Ecto neural progenitor cell (in vitro differentiated cells): Measurements from ENCODE around the gene TMEM53.
A peak's percentile ranks its signal among the peaks of the same experiment; 100 is the strongest.
"Not testable (repeated sequence)": the region's sequence is repeated elsewhere in the genome, so short reads cannot be mapped to it uniquely, and the experiment has no call there.

Experiments
- DNase-seq: peaks from one replicate; pipeline ENCODE4 v3.0.0-alpha.2; 2018; ENCODE audit warnings: low spot score

Gene TMEM53

GRCh38 chr1:44672961-44673674, 1.2 kb downstream of the TMEM53 start:
- no peak for DNase-seq

DNA sequence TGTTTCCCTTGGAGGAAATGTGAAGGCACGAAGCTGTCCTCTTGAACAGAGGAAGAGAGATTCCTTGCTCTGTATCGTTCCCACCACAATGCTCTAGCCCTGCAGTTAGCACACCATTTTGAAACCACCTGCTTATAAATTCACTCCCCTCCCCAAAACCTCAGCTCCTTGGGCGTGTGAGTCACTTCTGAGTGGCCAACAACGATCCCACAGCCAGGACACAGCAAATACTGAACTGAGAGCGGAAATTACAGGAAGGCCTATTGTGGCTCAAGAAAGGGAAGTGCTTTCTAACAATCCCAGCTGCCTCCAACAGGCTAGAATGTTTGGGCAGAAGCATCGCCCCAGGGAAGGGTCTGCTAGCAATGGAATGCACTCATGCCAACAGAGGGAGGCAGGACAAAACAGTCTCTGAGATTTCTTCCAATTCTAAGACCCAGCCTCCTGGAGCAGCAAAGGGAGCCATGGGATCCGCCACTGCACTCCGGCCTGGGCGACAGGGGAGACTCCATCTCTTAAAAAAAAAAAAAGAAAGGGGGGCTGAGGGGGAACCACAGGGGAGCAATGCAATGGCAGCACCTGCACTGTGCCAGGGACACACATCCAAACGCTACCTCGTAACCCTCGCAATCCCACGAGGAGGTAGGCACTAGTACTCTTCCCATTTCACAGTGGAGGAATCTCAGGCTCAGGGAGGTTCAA, 1.9 kb downstream of the TMEM53 start:
- DNase-seq = peak; percentile 65

DNA sequence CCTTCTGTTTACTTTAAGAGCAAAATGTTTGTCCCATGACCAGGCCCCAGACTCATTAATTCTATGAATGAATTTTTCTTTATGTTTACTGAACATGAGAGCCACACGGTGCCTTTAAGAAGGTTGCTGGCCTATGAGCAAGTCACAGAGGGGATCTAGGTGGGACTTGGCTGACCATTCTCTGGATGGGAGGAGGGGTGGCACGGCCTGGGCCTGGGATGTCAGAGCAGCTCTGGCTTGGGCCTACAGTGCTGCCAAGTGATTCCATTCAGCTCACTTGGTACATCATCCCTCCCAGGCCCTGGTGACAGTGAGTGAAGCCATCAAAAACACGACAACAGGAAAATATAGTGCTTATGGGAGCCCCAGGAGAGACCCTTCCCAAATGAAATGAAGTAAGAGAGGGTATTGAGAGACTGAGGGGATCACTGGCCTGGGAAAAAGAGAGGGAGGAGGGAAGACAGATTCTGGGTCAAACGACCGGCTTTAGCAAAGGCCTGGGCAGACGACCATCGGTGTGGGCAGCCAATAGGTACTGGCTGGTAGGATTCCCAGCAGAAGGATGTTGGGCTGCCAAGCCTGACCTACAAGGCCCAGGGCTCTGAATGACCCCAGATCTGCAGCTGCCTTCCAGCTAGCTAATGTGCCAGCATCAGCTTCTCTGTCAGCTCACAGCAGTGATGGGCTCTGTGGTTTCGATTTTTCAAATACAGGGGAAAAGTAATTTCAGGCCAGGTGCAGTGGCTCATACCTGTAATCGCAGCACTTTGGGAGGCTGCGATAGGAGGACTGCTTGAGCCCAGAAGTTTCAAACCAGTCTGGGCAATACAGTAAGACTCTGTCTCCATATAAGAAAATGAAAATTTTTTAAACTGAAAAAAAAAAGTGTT, 3.3 kb downstream of the TMEM53 start:
- DNase-seq = no peak

DNA sequence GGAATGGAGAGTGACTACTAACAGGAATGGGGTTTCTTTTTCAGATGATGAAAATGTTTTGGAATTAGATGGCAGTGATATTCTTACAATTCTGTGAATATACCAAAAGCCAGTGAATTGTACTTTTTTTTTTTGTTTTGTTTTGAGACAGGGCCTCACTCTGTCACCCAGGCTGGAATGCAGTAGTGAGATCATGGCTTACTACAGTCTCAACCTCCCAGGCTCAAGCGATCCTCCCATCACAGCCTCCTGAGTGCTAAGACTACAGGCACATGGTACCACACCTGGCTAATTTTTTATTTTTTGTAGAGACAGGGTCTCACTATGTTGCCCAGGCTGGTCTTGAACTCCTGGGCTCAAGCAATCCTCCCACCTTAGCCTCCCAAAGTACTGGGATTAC, 7.6 kb downstream of the TMEM53 start:
- not testable (repeated sequence) for DNase-seq

GRCh38 chr1:44664730-44665370, 9.4 kb downstream of the TMEM53 start:
- no peak for DNase-seq

DNA sequence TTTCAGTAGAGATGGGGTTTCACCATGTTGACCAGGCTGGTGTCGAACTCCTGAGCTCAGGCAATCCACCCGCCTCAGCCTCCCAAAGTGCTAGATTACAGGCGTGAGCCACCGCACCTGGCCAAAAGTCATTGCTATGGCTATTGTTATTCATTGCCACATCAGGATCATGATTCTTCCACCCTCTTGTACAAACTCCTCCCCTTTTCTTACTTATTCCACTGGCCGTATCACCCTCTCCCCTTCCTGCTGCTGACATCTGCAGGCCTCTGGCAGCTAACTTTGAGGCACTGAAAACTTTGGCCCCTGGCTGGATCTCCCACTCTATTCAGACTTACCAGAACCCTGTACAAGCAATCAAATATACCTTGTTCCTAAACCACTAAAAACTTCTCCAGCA, 10.9 kb downstream of the TMEM53 start:
- DNase-seq = no peak

DNA sequence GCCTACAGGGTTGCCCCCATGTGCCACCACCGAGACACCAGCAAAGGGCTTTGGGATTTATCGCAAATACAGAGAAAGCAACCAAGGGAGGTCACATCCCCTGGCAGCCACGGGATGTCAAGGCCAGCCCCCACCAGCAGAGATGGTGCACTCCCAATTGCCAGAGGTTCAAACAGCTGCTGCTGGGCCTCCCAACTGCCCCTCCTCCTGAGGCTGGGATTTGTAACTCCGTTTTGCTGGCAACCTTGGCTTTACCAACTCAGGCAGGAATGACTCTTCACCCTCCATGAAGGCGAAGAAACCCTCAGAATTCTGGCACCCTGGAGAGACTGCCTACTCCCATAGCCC, 11.6 kb downstream of the TMEM53 start:
- no peak for DNase-seq

GRCh38 chr1:44661781-44662682, 12.2 kb downstream of the TMEM53 start:
- no peak for DNase-seq

DNA sequence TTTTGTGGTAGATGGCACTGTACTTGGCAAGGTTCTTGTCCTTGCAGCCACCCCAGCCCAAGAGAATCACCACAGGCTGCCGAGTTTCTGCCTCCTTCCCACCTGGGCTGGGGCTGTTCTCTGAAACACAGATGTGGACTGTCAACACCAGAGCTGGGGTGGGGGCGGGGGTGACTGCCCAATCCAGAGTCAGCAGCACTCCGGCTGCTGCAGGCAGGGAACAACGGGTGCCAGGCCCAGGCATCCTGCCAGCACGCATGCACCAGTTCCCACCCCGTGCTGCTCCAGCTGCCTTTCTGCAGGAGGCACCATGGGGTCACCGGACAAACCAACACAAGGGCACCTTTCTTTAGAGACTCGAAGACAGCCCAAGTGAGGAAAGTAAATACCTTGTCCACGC, 14.1 kb downstream of the TMEM53 start:
- DNase-seq = no peak

DNA sequence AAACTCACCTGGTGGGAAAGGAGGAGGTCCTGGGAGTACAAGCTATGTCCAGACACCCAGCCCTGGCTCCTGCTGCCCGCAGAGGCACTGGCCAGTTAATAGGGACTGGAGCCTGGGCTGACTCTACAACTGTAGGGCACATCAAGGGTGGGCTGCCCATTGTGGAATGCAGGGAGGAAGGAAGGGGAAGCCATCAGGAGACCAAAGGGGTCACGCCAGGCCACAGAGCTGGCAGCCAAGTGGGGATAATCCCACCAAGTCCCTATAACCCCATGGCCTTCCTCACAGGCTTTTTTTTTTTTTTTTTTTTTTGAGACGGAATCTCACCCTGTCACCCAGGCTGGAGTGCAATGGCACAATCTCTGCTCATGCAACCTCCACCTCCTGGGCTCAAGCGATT, 14.7 kb downstream of the TMEM53 start:
- DNase-seq = no peak

GRCh38 chr1:44655609-44656008, 18.7 kb downstream of the TMEM53 start:
- DNase-seq = no peak

- no peak for DNase-seq
Measured at GRCh38 chr1:44654621-44655187, 19.6 kb downstream of the TMEM53 start.

DNA sequence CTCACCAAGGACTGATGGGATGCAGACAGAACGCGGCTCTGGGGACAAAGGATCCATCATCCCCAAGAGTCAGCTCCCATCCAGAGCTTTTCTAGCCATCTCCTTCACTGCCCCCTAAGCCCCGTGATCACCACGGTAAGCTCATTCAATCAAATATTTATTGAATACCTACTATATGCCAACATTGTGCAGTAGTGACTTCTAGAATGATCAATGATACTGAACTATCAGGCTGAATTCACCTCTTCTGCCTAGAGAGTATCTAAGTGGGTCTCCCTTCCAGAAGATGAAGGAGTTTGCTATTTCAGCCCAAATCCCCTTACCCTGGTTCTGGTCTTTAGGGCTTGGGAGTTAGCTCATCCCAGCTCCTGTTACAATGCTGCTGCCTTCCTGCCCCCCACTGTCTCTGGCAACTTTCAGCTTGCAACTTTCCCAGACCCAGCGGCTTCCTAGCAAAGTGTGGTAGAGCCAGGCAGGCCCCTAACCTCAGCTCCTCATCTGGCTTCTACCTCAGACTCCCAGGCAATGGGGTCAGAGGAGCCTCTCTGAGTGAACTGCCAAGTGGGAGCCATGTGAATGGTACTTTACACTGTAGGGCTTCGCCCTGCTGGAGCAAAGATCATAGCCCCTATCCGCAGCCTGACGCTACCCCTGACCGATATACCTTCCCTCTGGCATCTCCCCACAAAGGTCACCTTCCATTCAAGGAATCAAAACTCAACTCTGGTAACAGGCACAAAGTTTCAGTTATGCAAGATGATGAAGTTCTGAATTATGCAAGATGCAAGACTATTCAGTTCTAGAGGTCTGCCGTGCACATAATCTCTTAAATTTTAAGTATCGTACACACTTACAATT, 20.9 kb downstream of the TMEM53 start:
- DNase-seq = no peak

- peak; percentile 84 for DNase-seq
Measured at GRCh38 chr1:44652445-44653106, 21.7 kb downstream of the TMEM53 start.

- no peak for DNase-seq
Measured at GRCh38 chr1:44651069-44651468, 23.2 kb downstream of the TMEM53 start.

GRCh38 chr1:44650159-44650831, 24.0 kb downstream of the TMEM53 start:
- DNase-seq = peak; percentile 69

GRCh38 chr1:44649788-44650158, 24.5 kb downstream of the TMEM53 start:
- no peak for DNase-seq

DNA sequence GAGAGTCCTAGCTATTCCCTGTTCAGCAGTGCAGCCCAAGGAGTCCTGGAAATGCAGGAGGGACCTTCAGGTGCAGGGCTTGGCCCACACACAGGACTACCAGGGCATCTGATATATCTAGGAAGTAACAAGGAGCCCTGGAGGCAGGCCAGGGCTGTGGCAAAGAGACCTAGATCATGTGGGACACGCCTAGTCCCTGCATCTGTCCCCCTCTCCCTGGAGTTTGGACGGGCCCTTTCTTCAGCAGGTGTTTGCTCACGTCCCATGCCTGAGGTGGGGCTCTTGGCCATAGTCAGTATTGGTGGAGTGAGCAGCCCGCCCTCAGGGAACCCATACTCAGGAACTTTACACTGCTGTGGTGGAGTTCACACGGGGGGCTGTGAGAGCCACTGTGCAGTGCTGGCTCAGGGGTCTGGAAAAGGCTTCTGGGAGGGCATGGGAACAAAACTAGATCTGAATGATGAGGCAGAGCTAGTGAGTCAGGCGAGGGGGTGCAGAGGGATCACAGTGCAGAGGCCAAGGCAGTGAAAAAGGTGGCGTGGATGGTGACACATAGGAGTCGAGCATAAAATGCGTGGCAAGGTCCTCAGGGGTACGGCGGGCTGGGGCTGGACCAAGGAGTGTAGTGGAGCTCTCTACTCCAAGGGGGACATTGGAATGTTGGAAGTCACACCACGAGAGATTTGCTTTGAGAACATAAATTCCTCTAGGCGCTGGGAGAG, 25.6 kb downstream of the TMEM53 start:
- no peak for DNase-seq
